Measurements from ENCODE around the gene SLC10A1.
A peak's percentile ranks its signal among the peaks of the same experiment; 100 is the strongest.
"Not testable (repeated sequence)": the region's sequence is repeated elsewhere in the genome, so short reads cannot be mapped to it uniquely, and the experiment has no call there.

Gene SLC10A1

DNA sequence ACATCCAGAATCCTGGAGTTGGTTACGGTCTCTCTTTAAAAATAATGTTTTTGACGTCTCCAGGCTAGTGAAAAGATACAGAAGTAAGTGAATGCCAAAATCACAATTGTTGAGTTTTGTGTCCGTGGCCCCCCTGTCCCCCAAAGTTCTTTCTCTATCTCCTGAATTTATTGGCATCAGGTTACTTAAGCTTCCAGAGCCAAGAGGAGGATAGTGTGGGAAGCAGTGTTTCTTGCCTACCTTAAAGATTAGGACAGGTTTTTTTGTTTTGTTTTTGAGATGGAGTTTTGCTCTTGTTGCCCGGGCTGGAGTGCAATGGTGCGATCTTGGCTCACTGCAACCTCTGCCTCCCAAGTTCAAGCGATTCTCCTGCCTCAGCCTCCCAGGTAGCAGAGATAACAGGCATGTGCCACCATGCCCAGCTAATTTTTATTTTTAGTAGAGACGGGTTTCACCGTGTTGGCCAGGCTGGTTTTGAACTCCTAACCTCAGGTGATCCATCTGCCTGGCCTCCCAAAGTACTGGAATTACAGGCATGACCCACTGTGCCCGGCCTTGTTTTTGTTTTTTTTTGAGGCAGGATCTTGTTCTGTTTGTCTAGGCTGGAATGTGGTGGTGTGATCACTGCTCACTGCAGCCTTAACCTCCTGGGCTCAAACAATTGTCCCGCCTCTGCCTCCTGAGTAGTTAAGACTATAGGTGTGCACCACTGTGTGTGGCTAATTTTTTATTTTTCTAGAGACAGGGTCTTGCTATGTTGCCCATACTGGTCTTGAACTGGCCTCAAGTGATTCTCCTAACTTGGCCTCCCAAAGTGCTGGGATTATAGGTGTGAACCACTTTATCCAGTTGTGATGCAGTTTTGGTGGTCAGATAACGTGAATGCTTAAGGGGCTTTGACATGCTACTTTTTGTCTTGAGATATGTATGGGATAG lies 24.7 kb downstream of the SLC10A1 start:
- FAIRE-seq, result peak; percentile 88

GRCh38 chr14:69771136-69771535 lies 25.9 kb downstream of the SLC10A1 start:
- FAIRE-seq (no peak), DNase-seq (ENCODE audit: insufficient read length, low spot score) (no peak)

More for the DNA sequence above, 24.7 kb downstream of the SLC10A1 start:
- no peak for DNase-seq (ENCODE audit: insufficient read length, low spot score)

DNA sequence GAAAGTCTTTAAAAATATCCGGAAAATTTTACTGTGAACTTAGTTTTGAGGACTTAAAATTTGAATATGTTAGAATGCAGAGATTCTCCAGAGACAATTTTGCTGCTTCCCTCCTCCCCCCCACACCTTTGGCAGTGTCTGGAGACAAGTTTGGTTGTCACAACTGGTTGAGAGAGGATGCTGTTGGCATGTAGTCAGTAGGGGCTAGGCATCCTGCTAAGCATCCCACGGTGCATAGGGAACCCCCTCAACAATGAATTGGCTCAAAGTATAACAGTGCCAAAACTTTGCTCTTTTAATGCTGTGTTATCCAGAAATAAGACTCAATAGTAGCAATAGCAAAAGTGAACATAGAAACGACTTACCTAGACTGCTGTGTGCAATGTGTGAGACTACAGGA lies 26.5 kb downstream of the SLC10A1 start:
- DNase-seq (ENCODE audit: insufficient read length, low spot score), result no peak
- FAIRE-seq, result no peak

GRCh38 chr14:69769623-69770022 lies 27.4 kb downstream of the SLC10A1 start:
- no peak for DNase-seq (ENCODE audit: insufficient read length, low spot score)
- FAIRE-seq, result peak; percentile 58

- DNase-seq (ENCODE audit: insufficient read length, low spot score) (no peak), FAIRE-seq (peak; percentile 82)
These were observed 28.2 kb downstream of the SLC10A1 start for GRCh38 chr14:69768873-69769272.

DNA sequence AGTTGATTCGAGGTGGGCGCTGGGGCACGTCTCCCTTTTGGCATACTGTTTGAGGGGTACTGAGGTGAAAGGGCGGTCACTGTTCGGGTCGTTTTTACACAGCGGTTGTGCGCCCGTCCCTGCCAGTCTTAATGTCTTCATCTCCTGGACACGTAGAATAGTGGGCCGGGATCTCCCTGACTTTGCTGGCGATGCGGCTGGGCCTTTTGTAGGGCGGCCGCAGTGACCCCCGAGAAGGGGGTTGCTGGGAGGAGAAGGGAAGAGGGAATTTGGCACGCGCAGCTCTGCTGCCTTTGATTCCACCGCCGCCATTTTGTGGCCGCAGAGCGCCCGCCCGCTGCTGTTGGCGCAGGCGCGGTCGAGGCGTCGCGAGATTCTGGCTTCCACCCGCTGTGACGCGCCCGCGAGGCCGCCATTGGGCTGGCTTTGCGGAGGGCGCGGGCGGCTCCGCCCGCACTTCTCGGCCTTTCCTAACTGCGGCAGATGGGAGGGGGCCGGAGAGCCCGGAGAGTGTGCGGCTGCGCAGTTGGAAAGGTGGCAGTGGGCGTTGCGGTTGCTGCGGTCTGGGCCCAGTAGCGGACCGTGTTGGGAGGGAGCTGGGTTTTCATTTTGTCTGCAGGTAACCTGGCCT lies 29.6 kb downstream of the SLC10A1 start:
- DNase-seq (ENCODE audit: insufficient read length, low spot score), result peak; percentile 99
- peak; percentile 100 for FAIRE-seq

DNA sequence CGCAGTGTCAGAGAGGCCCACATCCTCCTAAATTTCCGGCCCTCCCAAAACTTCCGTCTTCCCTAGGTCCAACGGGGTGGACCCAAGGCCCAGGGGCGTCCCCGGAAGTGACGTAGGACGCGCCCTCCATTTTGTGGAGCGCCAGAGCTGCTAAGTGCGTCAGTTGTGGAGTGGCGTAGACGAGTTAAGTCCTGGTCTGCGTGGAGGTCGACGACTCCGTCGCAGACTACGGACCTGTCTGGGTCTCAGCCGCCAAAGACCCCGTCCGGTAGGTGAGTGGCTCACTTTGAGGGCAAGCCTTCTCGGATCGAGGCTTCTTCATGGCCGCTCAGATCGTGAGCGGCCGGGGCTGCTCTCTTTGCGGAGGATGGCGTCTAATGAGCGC lies 30.1 kb downstream of the SLC10A1 start, which contains the start of gene SRSF5:
Gene SRSF5 (plus strand): TSS at position 159 of the 385 bp plus-strand sequence. CDS start 1,015 bp downstream, outside the sequence.
- DNase-seq (ENCODE audit: insufficient read length, low spot score) (peak; percentile 100), FAIRE-seq (no peak)

- FAIRE-seq (peak; percentile 38), DNase-seq (ENCODE audit: insufficient read length, low spot score) (no peak)
These were observed 33.1 kb downstream of the SLC10A1 start for GRCh38 chr14:69763761-69764510.

- FAIRE-seq (no peak), DNase-seq (ENCODE audit: insufficient read length, low spot score) (no peak)
These were observed 36.2 kb downstream of the SLC10A1 start for GRCh38 chr14:69760810-69761209.

- FAIRE-seq (no peak), DNase-seq (ENCODE audit: insufficient read length, low spot score) (no peak)
These were observed 40.7 kb downstream of the SLC10A1 start for GRCh38 chr14:69756298-69756697.

DNA sequence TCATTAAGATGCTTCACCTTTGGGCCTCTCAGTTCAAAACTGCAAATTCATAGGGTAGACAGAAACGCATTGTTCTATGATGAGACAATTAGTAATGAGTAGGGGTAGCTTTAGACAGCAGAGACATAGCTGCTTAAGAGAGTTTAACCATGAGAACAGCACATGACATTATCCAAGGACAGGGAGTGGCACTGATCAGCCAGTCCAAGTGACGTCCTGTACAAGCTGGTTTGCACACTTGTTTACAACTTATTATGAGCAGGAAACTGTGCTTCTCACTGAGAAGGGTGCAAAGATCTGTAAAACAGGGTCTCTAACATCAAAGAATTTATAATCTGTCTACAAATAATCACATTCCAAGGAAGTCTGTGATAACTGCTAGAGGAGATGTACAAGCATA lies 41.3 kb downstream of the SLC10A1 start:
- no peak for DNase-seq (ENCODE audit: insufficient read length, low spot score)
- FAIRE-seq, result peak; percentile 92

DNA sequence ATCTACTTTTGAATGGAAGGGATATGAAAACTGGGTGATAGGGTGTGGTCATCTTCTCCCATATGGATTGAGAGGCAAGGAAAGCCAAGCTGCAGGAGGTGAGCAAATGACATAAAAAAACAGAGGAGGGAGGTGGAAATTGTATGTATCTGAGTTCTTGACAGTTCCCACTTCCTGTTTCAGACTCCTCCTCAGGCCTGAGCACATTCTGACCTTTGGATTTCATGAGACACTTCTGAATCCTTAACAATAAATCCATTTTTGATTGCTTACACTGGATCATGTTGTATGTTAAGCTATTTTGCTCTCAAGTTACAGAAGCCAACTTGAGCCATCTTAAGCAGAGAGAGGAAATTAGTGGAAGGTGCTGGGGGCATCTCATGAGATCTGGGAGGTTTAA lies 41.7 kb downstream of the SLC10A1 start:
- FAIRE-seq, result peak; percentile 59

DNA sequence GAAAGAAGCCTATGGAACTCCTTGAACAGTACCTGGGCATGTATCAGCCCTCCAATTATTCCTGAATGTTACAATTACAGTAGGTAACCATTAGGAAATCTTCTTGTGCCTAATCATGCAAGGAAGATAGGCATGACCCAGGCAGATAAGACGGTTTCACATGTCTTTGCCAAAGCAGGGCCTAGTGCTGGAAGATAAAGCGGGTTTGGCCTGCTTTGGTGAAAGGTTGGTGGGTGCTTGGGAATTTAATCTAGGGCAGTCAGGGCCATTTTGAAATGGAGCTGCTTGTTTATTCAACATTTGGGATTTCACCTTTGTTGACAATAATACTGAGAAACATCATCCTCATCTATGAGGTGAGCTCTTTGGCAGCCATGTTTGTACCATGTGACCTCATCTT lies 42.6 kb downstream of the SLC10A1 start:
- no peak for DNase-seq (ENCODE audit: insufficient read length, low spot score)
- peak; percentile 58 for FAIRE-seq

More for the DNA sequence above, 41.7 kb downstream of the SLC10A1 start:
- no peak for DNase-seq (ENCODE audit: insufficient read length, low spot score)

- FAIRE-seq, result no peak
- DNase-seq (ENCODE audit: insufficient read length, low spot score), result no peak
These were observed 43.2 kb downstream of the SLC10A1 start for GRCh38 chr14:69753860-69754259.

DNA sequence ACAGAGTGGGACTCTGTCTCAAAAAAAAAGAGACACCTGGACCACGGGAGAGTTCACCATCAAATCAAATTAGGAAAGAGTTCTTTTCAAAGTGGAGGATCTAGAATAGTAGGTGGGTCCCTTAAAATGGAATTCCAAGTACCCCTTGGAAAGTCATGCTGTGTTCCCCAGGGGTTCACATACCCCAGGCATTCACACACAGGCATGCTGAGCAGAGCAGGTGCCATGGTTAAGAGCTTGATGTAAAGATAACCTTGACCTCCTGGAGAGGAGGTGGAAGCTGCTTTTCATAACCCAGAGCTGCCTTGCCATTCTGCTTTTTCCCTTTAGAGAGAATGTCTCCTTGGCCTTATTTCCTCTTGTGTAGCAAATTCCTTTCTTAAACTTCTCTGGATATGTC lies 44.3 kb downstream of the SLC10A1 start:
- DNase-seq (ENCODE audit: insufficient read length, low spot score) (no peak), FAIRE-seq (no peak)

- FAIRE-seq (peak; percentile 40), DNase-seq (ENCODE audit: insufficient read length, low spot score) (no peak)
These were observed 46.5 kb downstream of the SLC10A1 start for GRCh38 chr14:69750495-69750894.

DNA sequence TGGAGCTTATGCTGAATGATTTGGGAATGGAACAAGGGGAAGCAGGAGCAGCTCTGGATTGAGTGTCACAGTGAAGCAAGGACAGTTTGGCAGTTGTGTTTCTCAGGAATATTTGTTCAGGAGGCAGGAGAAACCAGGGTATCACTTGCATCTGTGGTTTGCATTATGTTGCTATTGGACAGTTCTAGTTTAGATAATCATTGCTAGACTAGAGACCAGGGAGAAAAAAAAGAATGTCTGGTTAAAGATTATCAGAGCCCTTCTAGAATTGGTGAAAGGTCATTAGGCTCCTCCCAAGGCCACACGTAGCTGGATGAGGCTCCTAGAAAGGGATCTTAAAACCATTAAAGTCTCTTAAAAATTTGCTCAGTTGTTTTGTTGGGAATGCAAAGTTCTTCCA lies 47.1 kb downstream of the SLC10A1 start:
- no peak for FAIRE-seq
- no peak for DNase-seq (ENCODE audit: insufficient read length, low spot score)

DNA sequence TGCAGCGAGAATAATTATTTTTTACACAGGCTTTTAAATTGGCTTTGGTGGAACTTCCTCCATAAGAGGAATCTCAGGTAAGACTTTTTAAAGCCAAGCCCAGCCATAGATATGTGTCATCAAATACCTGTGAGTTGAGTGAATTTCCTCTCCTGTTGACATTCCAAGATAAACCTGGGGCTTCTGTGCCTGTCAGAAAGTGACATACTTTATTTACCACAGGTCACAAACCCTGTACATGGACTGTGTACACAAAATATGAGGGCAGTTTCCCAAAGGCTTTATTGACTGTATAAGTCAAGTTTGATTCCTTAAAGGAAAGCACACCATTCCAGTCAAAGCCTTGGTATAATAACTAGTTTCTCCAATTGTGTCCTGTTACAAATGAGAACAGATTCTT lies 56.0 kb downstream of the SLC10A1 start:
- peak; percentile 20 for FAIRE-seq
- no peak for DNase-seq (ENCODE audit: insufficient read length, low spot score)

DNA sequence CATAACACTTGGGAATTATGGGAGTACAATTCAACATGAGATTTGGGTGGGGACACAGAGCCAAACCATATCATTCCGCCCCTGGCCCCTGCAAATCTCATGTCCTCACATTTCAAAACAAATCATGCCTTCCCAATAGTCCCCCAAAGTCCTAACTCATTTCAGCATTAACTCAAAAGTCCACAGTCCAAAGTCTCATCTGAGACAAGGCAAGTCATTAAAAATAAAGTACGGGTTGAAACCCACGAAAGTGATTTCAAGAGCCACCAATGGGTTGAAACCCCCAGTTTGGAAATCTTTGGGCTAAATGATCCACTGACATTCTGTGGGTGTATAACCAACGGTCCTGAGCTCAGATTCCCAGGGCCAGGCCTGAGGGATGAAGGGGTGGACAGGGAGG lies 60.6 kb downstream of the SLC10A1 start:
- peak; percentile 38 for FAIRE-seq
- not testable (repeated sequence) for DNase-seq (ENCODE audit: insufficient read length, low spot score)

- DNase-seq (ENCODE audit: insufficient read length, low spot score); FAIRE-seq: not testable (repeated sequence)
These were observed 65.0 kb downstream of the SLC10A1 start for GRCh38 chr14:69731919-69732598.
